K562 (cell line): Measurements from ENCODE around the gene HYAL3. TPM values are rescaled to one million over a fixed set of nuclear protein-coding genes. Genes with fewer than 3 reads are reported as not detected.

Source experiments
- BRCA1 ChIP-seq, 2 experiments: fragments of 450-650 bp in 1 of 2; sonication (generic) in 1 of 2; formaldehyde crosslinking in 1 of 2; IDR thresholded peaks; 2 replicates each; pipeline versions ENCODE4 v1.5.0 to v1.6.1; 2017 to 2020; ENCODE audit warnings: mild to moderate bottlenecking in 1 of 2, missing genetic modification reagents in 1 of 2
- ETV5 ChIP-seq: sonication (generic); formaldehyde crosslinking; IDR thresholded peaks from 2 replicates; pipeline ENCODE4 v1.4.0; 2020; ENCODE audit warnings: low read depth, mild to moderate bottlenecking, missing genetic modification reagents
- GMEB1 ChIP-seq: fragments of 250-450 bp; sonication (Bioruptor Pico); IDR thresholded peaks from 2 replicates; pipeline ENCODE4 v1.4.0; 2020; ENCODE audit warnings: mild to moderate bottlenecking
- KLF13 ChIP-seq: fragments of 450-650 bp; IDR thresholded peaks from 2 replicates; pipeline ENCODE4 v1.6.1; 2016; ENCODE audit warnings: missing genetic modification characterization, low read depth, mild to moderate bottlenecking, missing compliant biosample characterization, moderate library complexity, borderline replicate concordance
- MXI1 ChIP-seq: IDR thresholded peaks from 2 replicates; pipeline ENCODE4 v1.6.1; 2011; ENCODE audit warnings: low read depth, mild to moderate bottlenecking, improper control_type of control experiment, low read length
- REST ChIP-seq, 2 experiments: fragments of 450-650 bp; formaldehyde crosslinking in 1 of 2; IDR thresholded peaks; 2 replicates each; pipeline versions ENCODE4 v1.4.0 to v1.6.1; 2014 to 2020; ENCODE audit warnings: mild to moderate bottlenecking in 2 of 2, borderline replicate concordance in 1 of 2, low read depth in 1 of 2
- SMC3 ChIP-seq: conservative IDR thresholded peaks from 2 replicates; pipeline ENCODE4 v1.6.1; 2011; ENCODE audit warnings: low read depth, low read length, improper control_type of control experiment; ENCODE audit not compliant: insufficient read depth
- TARDBP ChIP-seq: fragments of 450-650 bp; IDR thresholded peaks from 2 replicates; pipeline ENCODE4 v1.6.1; 2016
- THRAP3 ChIP-seq: fragments of 450-650 bp; IDR thresholded peaks from 2 replicates; pipeline ENCODE4 v1.6.1; 2016; ENCODE audit warnings: mild to moderate bottlenecking, inconsistent platforms, borderline replicate concordance
- YBX1 ChIP-seq: fragments of 450-650 bp; IDR thresholded peaks from 2 replicates; pipeline ENCODE4 v1.7.1; 2016; ENCODE audit warnings: mild to moderate bottlenecking
- ZBTB7A ChIP-seq: IDR thresholded peaks from 2 replicates; pipeline ENCODE4 v1.6.1; 2011; ENCODE audit warnings: low read depth, mild to moderate bottlenecking, low read length, moderate library complexity, borderline replicate concordance; ENCODE audit not compliant: control insufficient read depth
- ZFP30 ChIP-seq: fragments of 250-450 bp; sonication (Bioruptor Pico); IDR thresholded peaks from 2 replicates; pipeline ENCODE4 v1.8.0; 2022; ENCODE audit warnings: moderate library complexity, mild to moderate bottlenecking, inconsistent platforms, borderline replicate concordance
- ZHX1 ChIP-seq: fragments of 150-350 bp; conservative IDR thresholded peaks from 2 replicates; pipeline ENCODE4 v1.6.1; 2014; ENCODE audit warnings: low read length
- ZNF134 ChIP-seq: fragments of 250-450 bp; sonication (Bioruptor Pico); conservative IDR thresholded peaks from 2 replicates; pipeline ENCODE4 v1.4.0; 2020
- ZNF224 ChIP-seq: sonication (generic); formaldehyde crosslinking; IDR thresholded peaks from 2 replicates; pipeline ENCODE4 v1.8.0; 2022; ENCODE audit warnings: mild to moderate bottlenecking, missing genetic modification reagents
- ZNF830 ChIP-seq: fragments of 250-450 bp; sonication (Bioruptor Pico); IDR thresholded peaks from 2 replicates; pipeline ENCODE4 v1.5.0; 2021; ENCODE audit warnings: mild to moderate bottlenecking
- polyA plus RNA-seq, 8 experiments: library from polyadenylated mRNA; depleted of rRNA in 4 of 8; stranded (reverse) in 5 of 8; unstranded in 3 of 8; fragments of >200 nt; fragmentation: Nextera tagmentation in 2 of 8; fragmentation: Illumina TruSeq in 1 of 8; extraction: Ambion mirVana in 2 of 8; extraction: Trizol in 1 of 8; gene quantifications; 2 replicates each; pipeline versions ENCODE4 v1.2.1 to v1.2.3, GENCODE V29; 2011 to 2014; ENCODE audit warnings: inconsistent platforms in 1 of 8, missing spikeins in 1 of 8
- total RNA-seq, 7 experiments: library from RNA; depleted of rRNA in 6 of 7; stranded (reverse); fragments of >200 nt in 6 of 7; fragmentation: Illumina TruSeq in 2 of 7; extraction: Trizol in 2 of 7; gene quantifications; 2 replicates each; pipeline versions ENCODE4 v1.2.1 to v1.2.3, GENCODE V29; 2011 to 2021; ENCODE audit warnings: low replicate concordance in 1 of 7

The HYAL3 gene
- total and polyA plus RNA-seq, 9 of the 15 experiments (the other 6 are each of a cell fraction or from before 2014, with no cell fraction given), result 0.38 to 9.1 (median 6.8) TPM

DNA sequence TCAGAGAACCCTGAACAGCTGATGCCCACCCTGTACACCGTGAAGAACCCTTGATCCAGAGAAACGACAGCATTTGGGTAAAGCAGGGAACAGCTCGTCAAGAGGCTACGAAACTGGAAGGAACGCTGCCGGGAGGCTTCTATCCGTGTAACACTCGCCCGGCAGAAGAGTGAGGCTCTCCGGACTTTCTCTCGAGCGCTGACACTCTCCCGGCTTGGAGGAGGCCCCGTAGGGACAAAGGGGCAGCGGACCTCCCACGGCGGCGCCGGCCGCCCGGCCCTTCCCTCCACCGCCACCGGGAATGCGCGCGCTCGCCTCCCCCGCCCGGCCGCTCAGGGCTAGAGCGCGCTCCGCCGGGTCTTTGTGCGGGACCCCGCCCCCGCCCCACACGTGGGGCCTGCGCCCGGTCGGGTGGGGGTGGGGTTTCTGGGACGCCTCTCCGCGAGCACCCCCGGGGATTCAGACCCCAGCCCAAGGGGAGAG is 21.7 kb upstream of the HYAL3 start (continued):
- TF ChIP-seq THRAP3 (no peak), ZNF224 (CRISPR knock-in tag) (no peak), ETV5 (CRISPR knock-in tag) (0 out of 2 replicates have a peak, but pooled peaks have one; percentile 8), ZNF830 (no peak), REST (IDR thresholded peaks at IDR 0.05; ENCODE audit: borderline replicate concordance) (peak; percentile 14; the same call in 1 of the 2 replicates), REST (CRISPR knock-in tag; IDR thresholded peaks at IDR 0.05; ENCODE audit: low read depth) (no peak), MXI1 (peak; percentile 81; the same call in 1 of the 2 replicates), YBX1 (no peak), SMC3 (no peak), BRCA1 (IDR thresholded peaks at IDR 0.05) (no peak), BRCA1 (CRISPR knock-in tag; IDR thresholded peaks at IDR 0.05) (no peak), ZBTB7A (peak; percentile 86; the same call in 1 of the 2 replicates), GMEB1 (peak; percentile 21; the same call in 1 of the 2 replicates), TARDBP (no peak), ZFP30 (CRISPR knock-in tag) (no peak), ZHX1 (no peak), ZNF134 (CRISPR knock-in tag) (no peak), KLF13 (tag) (peak; percentile 86)
